Choroid plexus epithelial cell (primary cell): Measurements from ENCODE around the gene MRGPRX2.

ENCODE experiments used
- DNase-seq: peaks from one replicate; pipeline ENCODE4 v3.0.0-alpha.2; 2010; ENCODE audit warnings: low read depth
- H3K4me3 ChIP-seq: 2 replicates; pipeline ENCODE4 v1.5.1; 2011; ENCODE audit warnings: low read depth, mild to moderate bottlenecking, control low read depth, low read length, moderate library complexity
- TF ChIP-seq, protein P1 (sequence below): conservative IDR thresholded peaks from 2 replicates; pipeline ENCODE4 v1.5.1; 2011; ENCODE audit warnings: low read depth, mild to moderate bottlenecking, control low read depth, inconsistent platforms, low read length, moderate library complexity

MRGPRX2 gene

DNA sequence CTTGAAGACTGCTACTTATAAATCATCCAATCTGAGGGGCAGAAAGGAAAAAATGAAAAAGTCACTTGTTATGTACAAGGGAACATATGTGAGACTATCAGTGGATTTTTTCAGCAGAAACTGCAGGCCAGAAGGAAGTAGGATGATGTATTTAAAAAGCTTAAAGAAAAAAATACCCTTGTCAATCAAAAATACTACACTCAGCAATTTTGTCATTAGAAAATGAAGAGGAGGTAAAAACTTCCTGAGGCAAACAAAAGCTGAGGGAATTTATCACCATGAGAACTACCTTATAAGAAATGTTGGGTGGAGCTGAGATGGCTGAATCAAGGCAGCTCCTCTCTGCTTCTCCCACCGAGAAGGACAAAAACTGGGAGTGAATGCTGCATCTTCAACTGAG, 21.1 kb downstream of the MRGPRX2 start:
- H3K4me3 ChIP-seq: no peak overlapping the region
- TF ChIP-seq, protein P1, sequence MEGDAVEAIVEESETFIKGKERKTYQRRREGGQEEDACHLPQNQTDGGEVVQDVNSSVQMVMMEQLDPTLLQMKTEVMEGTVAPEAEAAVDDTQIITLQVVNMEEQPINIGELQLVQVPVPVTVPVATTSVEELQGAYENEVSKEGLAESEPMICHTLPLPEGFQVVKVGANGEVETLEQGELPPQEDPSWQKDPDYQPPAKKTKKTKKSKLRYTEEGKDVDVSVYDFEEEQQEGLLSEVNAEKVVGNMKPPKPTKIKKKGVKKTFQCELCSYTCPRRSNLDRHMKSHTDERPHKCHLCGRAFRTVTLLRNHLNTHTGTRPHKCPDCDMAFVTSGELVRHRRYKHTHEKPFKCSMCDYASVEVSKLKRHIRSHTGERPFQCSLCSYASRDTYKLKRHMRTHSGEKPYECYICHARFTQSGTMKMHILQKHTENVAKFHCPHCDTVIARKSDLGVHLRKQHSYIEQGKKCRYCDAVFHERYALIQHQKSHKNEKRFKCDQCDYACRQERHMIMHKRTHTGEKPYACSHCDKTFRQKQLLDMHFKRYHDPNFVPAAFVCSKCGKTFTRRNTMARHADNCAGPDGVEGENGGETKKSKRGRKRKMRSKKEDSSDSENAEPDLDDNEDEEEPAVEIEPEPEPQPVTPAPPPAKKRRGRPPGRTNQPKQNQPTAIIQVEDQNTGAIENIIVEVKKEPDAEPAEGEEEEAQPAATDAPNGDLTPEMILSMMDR: no peak
- no peak for DNase-seq

DNA sequence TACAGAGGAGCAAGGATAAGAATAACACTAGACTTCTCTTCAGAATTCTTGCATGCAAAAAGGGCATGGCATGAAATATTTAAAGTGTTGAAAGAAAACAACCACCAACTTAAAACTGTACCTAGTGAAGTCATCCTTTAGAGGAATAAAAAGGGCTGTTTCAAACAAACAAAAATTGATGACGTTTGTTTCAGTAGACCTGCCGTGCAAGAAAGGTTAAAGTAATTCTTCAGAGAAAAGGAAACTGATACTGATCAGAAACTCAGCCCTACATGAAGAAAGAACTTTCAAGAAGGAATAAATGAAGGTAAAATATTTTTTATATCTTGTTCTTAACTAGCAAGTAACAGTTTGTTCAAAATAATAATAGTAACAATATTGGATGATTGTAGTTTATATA, 27.5 kb downstream of the MRGPRX2 start:
- TF ChIP-seq, protein P1: no peak
- no peak for DNase-seq
- no peak overlapping the region for H3K4me3 ChIP-seq

DNA sequence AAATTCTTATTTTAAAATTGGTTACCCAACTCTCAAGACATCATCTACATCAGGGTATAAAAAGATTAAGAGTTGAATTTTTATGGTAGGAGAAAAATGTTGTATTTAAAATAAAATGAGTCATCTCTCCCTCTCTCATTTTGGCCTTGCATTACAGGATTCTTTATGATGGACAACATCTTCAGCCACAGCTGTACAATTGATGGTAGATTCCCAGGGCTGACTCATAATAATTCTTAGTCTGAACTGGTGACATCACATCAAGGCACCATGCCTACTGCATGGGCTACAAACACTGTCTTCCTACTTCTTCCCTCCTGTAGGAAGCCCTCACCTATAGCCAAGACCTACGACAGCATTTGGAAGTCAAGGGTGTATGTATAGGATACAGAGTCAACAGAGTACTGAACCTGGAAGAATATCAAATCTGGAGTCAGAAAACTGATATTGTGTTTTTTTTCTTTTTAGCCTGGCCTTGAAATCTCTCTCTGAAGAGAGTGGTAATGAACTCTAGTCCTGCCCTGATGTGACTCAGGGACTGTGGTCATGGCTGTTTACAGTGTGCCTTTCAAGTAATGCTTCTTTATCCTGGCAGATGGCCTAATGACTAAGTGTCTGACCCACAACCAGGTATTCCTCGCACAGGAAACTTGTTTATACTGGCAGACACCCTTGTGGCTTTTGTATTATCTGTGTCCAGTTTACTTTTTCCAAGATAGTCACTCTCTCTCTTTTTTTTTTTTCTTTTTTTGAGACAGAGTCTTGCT, 32.5 kb downstream of the MRGPRX2 start:
- no peak overlapping the region for H3K4me3 ChIP-seq
- TF ChIP-seq, protein P1: no peak
- peak; percentile 34 for DNase-seq

DNA sequence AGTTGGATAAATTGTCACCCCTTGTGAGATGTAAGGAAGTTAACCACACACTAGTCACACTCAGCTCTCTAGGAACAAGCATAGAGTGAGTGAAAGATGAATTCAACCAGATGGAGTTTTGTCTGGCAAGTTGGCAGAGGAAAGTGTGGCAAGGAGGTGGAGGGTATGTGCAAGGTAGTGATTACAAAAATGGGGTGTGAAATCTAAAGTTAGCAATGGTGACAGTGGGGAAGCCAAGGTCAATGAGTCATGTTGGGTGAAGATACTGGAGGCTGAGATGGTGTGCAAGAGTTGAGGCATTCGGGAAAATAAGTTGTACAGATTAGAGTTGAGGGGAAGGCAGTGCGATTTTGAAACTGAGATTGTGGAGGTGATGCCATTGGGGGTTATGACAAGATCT, 33.7 kb downstream of the MRGPRX2 start:
- TF ChIP-seq, protein P1: no peak
- no peak overlapping the region for H3K4me3 ChIP-seq
- DNase-seq: no peak

DNA sequence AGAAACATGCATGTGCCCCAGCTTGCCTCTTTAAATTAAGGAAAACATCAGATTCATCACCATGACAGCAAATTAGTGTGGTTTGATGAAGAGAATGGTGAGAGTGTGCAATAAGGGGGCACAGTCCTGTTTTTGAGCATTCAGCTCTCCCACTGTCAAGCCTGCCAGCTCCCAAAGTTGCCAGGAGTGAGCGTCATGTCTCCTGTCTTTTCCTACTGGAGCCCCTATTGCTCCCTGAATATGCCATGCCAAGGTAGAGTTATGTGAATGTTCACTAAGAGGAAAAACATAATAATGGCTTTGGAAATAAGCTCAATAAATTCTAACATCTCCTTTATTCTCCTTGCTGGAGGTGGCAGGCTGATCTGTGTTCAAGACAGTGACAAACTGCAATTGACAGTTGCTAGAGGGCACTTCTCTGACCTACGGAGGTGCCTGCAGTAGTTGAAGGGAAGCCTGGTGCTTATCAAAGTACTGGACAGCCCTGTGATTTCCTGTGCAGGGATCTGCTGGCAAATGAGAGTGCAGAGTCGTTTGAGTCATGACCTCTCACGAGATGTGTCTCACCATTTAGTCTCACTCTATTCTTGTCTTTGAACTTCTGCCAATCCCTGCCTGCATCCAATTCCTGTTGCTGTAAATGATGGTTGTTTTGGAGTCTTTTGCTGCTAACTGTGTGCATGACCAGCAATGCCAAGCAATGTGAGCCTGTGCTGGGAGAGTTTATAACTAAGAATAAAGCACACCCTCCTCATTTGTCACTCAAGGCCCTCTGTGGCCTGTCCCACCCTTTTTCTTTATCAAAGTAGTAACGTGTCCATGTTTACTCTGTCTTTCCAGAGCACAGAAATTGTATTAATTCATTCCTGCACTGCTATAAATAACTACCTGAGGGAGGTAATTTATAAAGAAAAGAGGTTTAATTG, 34.8 kb downstream of the MRGPRX2 start:
- no peak for DNase-seq
- no peak overlapping the region for H3K4me3 ChIP-seq
- TF ChIP-seq, protein P1: no peak

DNA sequence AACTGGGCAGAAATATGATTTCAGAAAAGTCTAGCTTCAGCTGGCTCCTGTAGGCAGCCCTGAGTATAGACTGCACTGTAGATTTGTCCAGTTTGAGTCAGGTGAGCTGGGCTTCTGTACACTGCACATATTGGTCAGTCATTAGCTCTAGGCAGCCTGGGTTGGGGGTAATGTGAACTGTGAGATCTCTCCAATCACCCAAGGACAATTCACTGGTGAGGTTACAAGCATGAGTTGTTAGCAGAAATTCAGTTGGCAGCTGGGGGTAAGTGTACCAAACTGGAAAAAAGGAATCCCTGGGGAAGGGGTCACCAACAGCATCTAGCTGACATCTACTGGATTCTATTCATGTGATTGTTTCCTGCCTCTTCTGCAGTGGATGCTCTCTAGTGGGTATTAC, 39.7 kb downstream of the MRGPRX2 start:
- no peak overlapping the region for H3K4me3 ChIP-seq
- TF ChIP-seq, protein P1: no peak
- no peak for DNase-seq
